OCI-LY7 (cell line): Measurements from ENCODE around the gene RHOG.

Source experiments
- CTCF ChIP-seq: fragments of 200-600 bp; sonication (generic); conservative IDR thresholded peaks from 2 replicates; pipeline ENCODE4 v1.5.1; 2014; ENCODE audit warnings: mild to moderate bottlenecking, antibody characterized with exemption, low read length, moderate library complexity, mixed read lengths
- EZH2phosphoT487 ChIP-seq: fragments of 200-600 bp; sonication (generic); IDR thresholded peaks from 2 replicates; pipeline ENCODE4 v1.6.1; 2018; ENCODE audit warnings: low read depth, borderline replicate concordance, mild to moderate bottlenecking, mixed run types, antibody characterized with exemption, low read length, moderate library complexity, mixed read lengths

GRCh38 chr11:3860375-3860774, 19.6 kb upstream of the RHOG start:
- TF ChIP-seq CTCF (no peak), EZH2phosphoT487 (no peak)
